Measurements from ENCODE around the gene FOXL2. TPM values are rescaled to one million over a fixed set of nuclear protein-coding genes. Genes with fewer than 3 reads are reported as not detected.

FOXL2 gene
- total and polyA plus RNA-seq, 2 of the 4 experiments (the other 2 are of a cell fraction), result 0.07 TPM; not detected in 1

- no peak overlapping the region for H3K4me3 ChIP-seq (ENCODE audit: insufficient read depth, low read depth, low read length)
- ATAC-seq (ENCODE audit: low read depth), result no peak
Observed at GRCh38 chr3:138949002-138949418, 2.1 kb upstream of the FOXL2 start.

More at GRCh38 chr3:138949002-138949418, 2.1 kb upstream of the FOXL2 start:
- Histone ChIP-seq H2AFZ (replicated peaks; ENCODE audit: low read length, poor library complexity) (no peak overlapping the region), H3K23ac (ENCODE audit: low read depth, low read length) (no peak overlapping the region), H3K18ac (ENCODE audit: low read depth, low read length) (no peak overlapping the region), H4K91ac (ENCODE audit: insufficient read depth, low read depth, low read length) (no peak overlapping the region), H3K4ac (ENCODE audit: low read depth, low read length) (no peak overlapping the region), H2BK5ac (ENCODE audit: low read depth, low read length, poor library complexity, severe bottlenecking) (no peak overlapping the region), H4K8ac (ENCODE audit: low read depth in 2 of 2, low read length in 2 of 2) (no peak overlapping the region), H3K79me1 (ENCODE audit: low read depth in 1 of 2, low read length in 2 of 2) (no peaks in the 10 kb centered on the region), H3K9me1 (ENCODE audit: insufficient read depth, low read length) (0 out of 2 replicates have a peak, but pooled peaks cover 3% of the 10 kb centered on the region), H3K14ac (replicated peaks; ENCODE audit: low read depth, low read length) (no peak overlapping the region), H3K9me3 (ENCODE audit: control insufficient read depth, insufficient read depth, low read length) (peaks cover 4% of the 10 kb centered on the region; the same call in 1 of the 2 replicates), H2BK20ac (ENCODE audit: low read depth, low read length) (no peak overlapping the region), H2AK9ac (replicated peaks; ENCODE audit: low read depth, low read length, poor library complexity) (no peak overlapping the region), H3K9ac (ENCODE audit: low read depth, low read length) (no peak overlapping the region), H3K27ac (ENCODE audit: insufficient read depth, low read length) (no peak overlapping the region), H2BK120ac (ENCODE audit: low read depth, low read length) (no peak overlapping the region), H4K20me1 (ENCODE audit: insufficient read depth, low read length) (peaks cover 6% of the 10 kb centered on the region), H3K56ac (ENCODE audit: extremely low read depth, insufficient read depth, low read length) (no peak overlapping the region), H2BK15ac (ENCODE audit: low read depth, low read length) (no peak overlapping the region), H3K4me1 (ENCODE audit: control insufficient read depth, insufficient read depth, low read length) (peaks cover 2% of the 10 kb centered on the region; the same call in 1 of the 2 replicates), H3K4me2 (ENCODE audit: low read depth, low read length) (no peak overlapping the region), H4K5ac (ENCODE audit: low read depth, low read length) (no peak overlapping the region), H2AK5ac (ENCODE audit: low read depth, low read length) (no peak overlapping the region), H3K36me3 (ENCODE audit: control insufficient read depth, insufficient read depth, low read length) (no peaks in the 10 kb centered on the region), H3K27me3 (ENCODE audit: control insufficient read depth, insufficient read depth, low read length) (peaks cover 84% of the 10 kb centered on the region)
- TF ChIP-seq RAD21 (IDR thresholded peaks at IDR 0.05; ENCODE audit: low read length) (no peak), CTCF (conservative IDR thresholded peaks at IDR 0.05; ENCODE audit: low read depth, low read length) (no peak), MAFK (IDR thresholded peaks at IDR 0.05; ENCODE audit: low read depth, low read length) (no peak), MXI1 (IDR thresholded peaks at IDR 0.05; ENCODE audit: borderline replicate concordance, low read depth, low read length) (no peak), RFX5 (IDR thresholded peaks at IDR 0.05; ENCODE audit: low read depth, low read length) (no peak), FOS (IDR thresholded peaks at IDR 0.05; ENCODE audit: low read depth, low read length) (no peak)
- no CpG with 5 or more reads among the region's 5 CpGs for WGBS, 2 experiments (ENCODE audit: extremely low coverage in 2 of 2, insufficient read length in 1 of 2)
- ChIA-PET POLR2A (ENCODE audit: unreplicated experiment) (no interaction called here), CTCF (interaction anchor here (0.6 kb wide), 1 partner anchor 329 kb away, joined by 3 read pairs; no protein-coding TSS in a partner anchor)
- intact Hi-C loops (cut with micrococcal nuclease) (no loop called here), in situ Hi-C loops (cut with MboI; ENCODE audit: low sequenced_read_pairs) (no loop called here), dilution Hi-C loops (cut with HindIII; ENCODE audit: low sequenced_read_pairs, unreplicated experiment) (no loop called here)
- DNase-seq, result no peak
- no TSS peak for BruUV-seq (replicated peaks)
